SK-N-SH treated with all-trans-retinoic acid at 6 μM for 48 hours (cell line): ENCODE results near the gene BCAS4.

ENCODE experiments used
- ATAC-seq: fragments of 200-7000 bp; cut with Tn5 transposase; 3 replicates; pipeline ENCODE4 v1.9.1; 2020; ENCODE audit warnings: mild to moderate bottlenecking, moderate library complexity
- ARNTL ChIP-seq: fragments of 450-650 bp; formaldehyde crosslinking; IDR thresholded peaks from 2 replicates; pipeline ENCODE4 v1.5.0; 2020; ENCODE audit warnings: low read depth, mild to moderate bottlenecking, moderate library complexity, borderline replicate concordance
- CSDC2 ChIP-seq: fragments of 250-450 bp; sonication (Bioruptor Pico); IDR thresholded peaks from 2 replicates; pipeline ENCODE4 v1.5.0; 2020; ENCODE audit warnings: mild to moderate bottlenecking, moderate library complexity
- ESRRG ChIP-seq: fragments of 250-450 bp; sonication (Bioruptor Pico); IDR thresholded peaks from 2 replicates; pipeline ENCODE4 v1.6.1; 2021; ENCODE audit warnings: mild to moderate bottlenecking
- GLIS3 ChIP-seq: fragments of 250-450 bp; sonication (Bioruptor Pico); IDR thresholded peaks from 2 replicates; pipeline ENCODE4 v1.5.0; 2020; ENCODE audit warnings: mild to moderate bottlenecking, moderate library complexity
- ISL1 ChIP-seq: fragments of 250-450 bp; sonication (Bioruptor Pico); IDR thresholded peaks from 2 replicates; pipeline ENCODE4 v2.1.2; 2022; ENCODE audit warnings: mild to moderate bottlenecking, moderate library complexity
- OSR1 ChIP-seq: fragments of 250-450 bp; sonication (Bioruptor Pico); IDR thresholded peaks from 2 replicates; pipeline ENCODE4 v1.8.0; 2022; ENCODE audit warnings: moderate library complexity, mild to moderate bottlenecking, inconsistent platforms
- SNAI2 ChIP-seq: fragments of 250-450 bp; sonication (Bioruptor Pico); IDR thresholded peaks from 2 replicates; pipeline ENCODE4 v1.5.0; 2020; ENCODE audit warnings: mild to moderate bottlenecking, moderate library complexity
- TCF4 ChIP-seq: fragments of 250-450 bp; sonication (Bioruptor Pico); IDR thresholded peaks from 2 replicates; pipeline ENCODE4 v1.8.0; 2021; ENCODE audit warnings: mild to moderate bottlenecking, moderate library complexity, borderline replicate concordance
- TOX ChIP-seq: fragments of 250-450 bp; sonication (Bioruptor Pico); IDR thresholded peaks from 2 replicates; pipeline ENCODE4 v1.8.0; 2021; ENCODE audit warnings: mild to moderate bottlenecking, moderate library complexity, borderline replicate concordance
- ZC3H10 ChIP-seq: fragments of 250-450 bp; sonication (Bioruptor Pico); IDR thresholded peaks from 2 replicates; pipeline ENCODE4 v1.5.1; 2021; ENCODE audit warnings: mild to moderate bottlenecking, moderate library complexity
- ZFP3 ChIP-seq: fragments of 250-450 bp; sonication (Bioruptor Pico); IDR thresholded peaks from 2 replicates; pipeline ENCODE4 v1.5.0; 2020; ENCODE audit warnings: mild to moderate bottlenecking, moderate library complexity
- ZFP30 ChIP-seq: fragments of 450-650 bp; formaldehyde crosslinking; IDR thresholded peaks from 2 replicates; pipeline ENCODE4 v1.5.0; 2022; ENCODE audit warnings: mild to moderate bottlenecking, moderate library complexity
- ZNF565 ChIP-seq: fragments of 450-650 bp; formaldehyde crosslinking; conservative IDR thresholded peaks from 2 replicates; pipeline ENCODE4 v1.5.0; 2020; ENCODE audit warnings: low read depth, mild to moderate bottlenecking, moderate library complexity
- TF ChIP-seq, protein P1 (sequence below): fragments of 250-450 bp; sonication (Bioruptor Pico); IDR thresholded peaks from 2 replicates; pipeline ENCODE4 v1.8.0; 2021; ENCODE audit warnings: low read depth, mild to moderate bottlenecking, moderate library complexity, borderline replicate concordance
- TF ChIP-seq, protein P2 (sequence below): fragments of 250-450 bp; sonication (Bioruptor Pico); IDR thresholded peaks from 2 replicates; pipeline ENCODE4 v1.5.0; 2020; ENCODE audit warnings: mild to moderate bottlenecking, moderate library complexity
- TF ChIP-seq, protein P3 (sequence below): fragments of 250-450 bp; sonication (Bioruptor Pico); IDR thresholded peaks from 2 replicates; pipeline ENCODE4 v1.5.1; 2021; ENCODE audit warnings: mild to moderate bottlenecking, moderate library complexity
- TF ChIP-seq, protein P4 (sequence below): fragments of 250-450 bp; sonication (Bioruptor Pico); IDR thresholded peaks from 2 replicates; pipeline ENCODE4 v1.5.1; 2020; ENCODE audit warnings: low read depth, mild to moderate bottlenecking, moderate library complexity

Gene BCAS4

DNA sequence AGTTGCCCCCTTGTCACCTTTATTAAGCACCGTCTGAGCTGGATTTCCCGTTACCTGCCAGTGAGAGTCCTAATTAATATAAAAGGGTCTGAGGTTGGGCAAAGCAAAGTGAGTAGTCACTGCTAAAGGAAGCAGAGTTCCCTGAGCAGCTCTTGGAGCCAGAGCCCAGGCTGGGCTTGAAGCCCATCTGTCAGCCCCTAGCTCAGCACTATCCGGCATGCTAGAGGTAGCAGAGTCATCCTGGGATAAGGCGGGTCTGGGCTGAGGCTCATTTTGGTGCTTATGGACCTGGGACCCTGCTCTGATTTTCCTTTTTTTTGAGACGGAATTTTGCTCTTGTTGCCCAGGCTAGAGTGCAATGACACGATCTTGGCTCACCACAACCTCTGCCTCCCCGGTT is 90.2 kb downstream of the BCAS4 start:
- peak; percentile 22 for ATAC-seq

DNA sequence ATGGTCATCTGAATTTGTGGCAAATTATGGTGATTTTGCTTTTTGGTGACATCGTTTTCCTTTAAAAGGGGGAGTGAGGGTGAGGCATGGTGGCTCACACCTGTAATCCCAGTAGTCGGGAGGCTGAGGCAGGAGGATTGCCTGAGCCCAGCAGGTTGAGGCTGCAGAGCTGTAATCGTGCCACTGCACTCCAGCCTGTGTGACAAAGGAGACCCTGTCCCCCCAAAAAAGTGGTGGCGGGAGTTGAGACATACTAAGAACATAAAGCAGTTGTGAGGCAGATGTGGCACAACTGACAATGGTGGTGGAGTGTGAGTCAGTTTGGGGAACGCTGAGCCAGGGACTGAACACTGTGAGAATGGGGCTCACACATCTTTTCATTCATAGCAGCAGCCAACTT is 90.9 kb downstream of the BCAS4 start:
- ATAC-seq: peak; percentile 14; the same call in 1 of the 3 replicates
- TF ChIP-seq GLIS3 (CRISPR knock-in tag) (no peak), ESRRG (no peak), TOX (CRISPR knock-in tag) (no peak)
- TF ChIP-seq, protein P1, sequence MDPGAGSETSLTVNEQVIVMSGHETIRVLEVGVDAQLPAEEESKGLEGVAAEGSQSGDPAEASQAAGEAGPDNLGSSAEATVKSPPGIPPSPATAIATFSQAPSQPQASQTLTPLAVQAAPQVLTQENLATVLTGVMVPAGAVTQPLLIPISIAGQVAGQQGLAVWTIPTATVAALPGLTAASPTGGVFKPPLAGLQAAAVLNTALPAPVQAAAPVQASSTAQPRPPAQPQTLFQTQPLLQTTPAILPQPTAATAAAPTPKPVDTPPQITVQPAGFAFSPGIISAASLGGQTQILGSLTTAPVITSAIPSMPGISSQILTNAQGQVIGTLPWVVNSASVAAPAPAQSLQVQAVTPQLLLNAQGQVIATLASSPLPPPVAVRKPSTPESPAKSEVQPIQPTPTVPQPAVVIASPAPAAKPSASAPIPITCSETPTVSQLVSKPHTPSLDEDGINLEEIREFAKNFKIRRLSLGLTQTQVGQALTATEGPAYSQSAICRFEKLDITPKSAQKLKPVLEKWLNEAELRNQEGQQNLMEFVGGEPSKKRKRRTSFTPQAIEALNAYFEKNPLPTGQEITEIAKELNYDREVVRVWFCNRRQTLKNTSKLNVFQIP (CRISPR knock-in tag): no peak
- TF ChIP-seq, protein P2, sequence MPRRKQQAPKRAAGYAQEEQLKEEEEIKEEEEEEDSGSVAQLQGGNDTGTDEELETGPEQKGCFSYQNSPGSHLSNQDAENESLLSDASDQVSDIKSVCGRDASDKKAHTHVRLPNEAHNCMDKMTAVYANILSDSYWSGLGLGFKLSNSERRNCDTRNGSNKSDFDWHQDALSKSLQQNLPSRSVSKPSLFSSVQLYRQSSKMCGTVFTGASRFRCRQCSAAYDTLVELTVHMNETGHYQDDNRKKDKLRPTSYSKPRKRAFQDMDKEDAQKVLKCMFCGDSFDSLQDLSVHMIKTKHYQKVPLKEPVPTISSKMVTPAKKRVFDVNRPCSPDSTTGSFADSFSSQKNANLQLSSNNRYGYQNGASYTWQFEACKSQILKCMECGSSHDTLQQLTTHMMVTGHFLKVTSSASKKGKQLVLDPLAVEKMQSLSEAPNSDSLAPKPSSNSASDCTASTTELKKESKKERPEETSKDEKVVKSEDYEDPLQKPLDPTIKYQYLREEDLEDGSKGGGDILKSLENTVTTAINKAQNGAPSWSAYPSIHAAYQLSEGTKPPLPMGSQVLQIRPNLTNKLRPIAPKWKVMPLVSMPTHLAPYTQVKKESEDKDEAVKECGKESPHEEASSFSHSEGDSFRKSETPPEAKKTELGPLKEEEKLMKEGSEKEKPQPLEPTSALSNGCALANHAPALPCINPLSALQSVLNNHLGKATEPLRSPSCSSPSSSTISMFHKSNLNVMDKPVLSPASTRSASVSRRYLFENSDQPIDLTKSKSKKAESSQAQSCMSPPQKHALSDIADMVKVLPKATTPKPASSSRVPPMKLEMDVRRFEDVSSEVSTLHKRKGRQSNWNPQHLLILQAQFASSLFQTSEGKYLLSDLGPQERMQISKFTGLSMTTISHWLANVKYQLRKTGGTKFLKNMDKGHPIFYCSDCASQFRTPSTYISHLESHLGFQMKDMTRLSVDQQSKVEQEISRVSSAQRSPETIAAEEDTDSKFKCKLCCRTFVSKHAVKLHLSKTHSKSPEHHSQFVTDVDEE (CRISPR knock-in tag): no peak

More for the DNA sequence above, 90.2 kb downstream of the BCAS4 start:
- TF ChIP-seq, protein P3, sequence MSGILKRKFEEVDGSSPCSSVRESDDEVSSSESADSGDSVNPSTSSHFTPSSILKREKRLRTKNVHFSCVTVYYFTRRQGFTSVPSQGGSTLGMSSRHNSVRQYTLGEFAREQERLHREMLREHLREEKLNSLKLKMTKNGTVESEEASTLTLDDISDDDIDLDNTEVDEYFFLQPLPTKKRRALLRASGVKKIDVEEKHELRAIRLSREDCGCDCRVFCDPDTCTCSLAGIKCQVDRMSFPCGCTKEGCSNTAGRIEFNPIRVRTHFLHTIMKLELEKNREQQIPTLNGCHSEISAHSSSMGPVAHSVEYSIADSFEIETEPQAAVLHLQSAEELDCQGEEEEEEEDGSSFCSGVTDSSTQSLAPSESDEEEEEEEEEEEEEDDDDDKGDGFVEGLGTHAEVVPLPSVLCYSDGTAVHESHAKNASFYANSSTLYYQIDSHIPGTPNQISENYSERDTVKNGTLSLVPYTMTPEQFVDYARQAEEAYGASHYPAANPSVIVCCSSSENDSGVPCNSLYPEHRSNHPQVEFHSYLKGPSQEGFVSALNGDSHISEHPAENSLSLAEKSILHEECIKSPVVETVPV (CRISPR knock-in tag): no peak
- TF ChIP-seq TOX (CRISPR knock-in tag) (no peak), TCF4 (CRISPR knock-in tag) (no peak), ZFP30 (CRISPR knock-in tag) (no peak), OSR1 (CRISPR knock-in tag) (no peak), ZFP3 (CRISPR knock-in tag) (no peak), SNAI2 (no peak)
- TF ChIP-seq, protein P2 (CRISPR knock-in tag): no peak
- TF ChIP-seq, protein P4, sequence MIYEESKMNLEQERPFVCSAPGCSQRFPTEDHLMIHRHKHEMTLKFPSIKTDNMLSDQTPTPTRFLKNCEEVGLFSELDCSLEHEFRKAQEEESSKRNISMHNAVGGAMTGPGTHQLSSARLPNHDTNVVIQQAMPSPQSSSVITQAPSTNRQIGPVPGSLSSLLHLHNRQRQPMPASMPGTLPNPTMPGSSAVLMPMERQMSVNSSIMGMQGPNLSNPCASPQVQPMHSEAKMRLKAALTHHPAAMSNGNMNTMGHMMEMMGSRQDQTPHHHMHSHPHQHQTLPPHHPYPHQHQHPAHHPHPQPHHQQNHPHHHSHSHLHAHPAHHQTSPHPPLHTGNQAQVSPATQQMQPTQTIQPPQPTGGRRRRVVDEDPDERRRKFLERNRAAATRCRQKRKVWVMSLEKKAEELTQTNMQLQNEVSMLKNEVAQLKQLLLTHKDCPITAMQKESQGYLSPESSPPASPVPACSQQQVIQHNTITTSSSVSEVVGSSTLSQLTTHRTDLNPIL (CRISPR knock-in tag): no peak

DNA sequence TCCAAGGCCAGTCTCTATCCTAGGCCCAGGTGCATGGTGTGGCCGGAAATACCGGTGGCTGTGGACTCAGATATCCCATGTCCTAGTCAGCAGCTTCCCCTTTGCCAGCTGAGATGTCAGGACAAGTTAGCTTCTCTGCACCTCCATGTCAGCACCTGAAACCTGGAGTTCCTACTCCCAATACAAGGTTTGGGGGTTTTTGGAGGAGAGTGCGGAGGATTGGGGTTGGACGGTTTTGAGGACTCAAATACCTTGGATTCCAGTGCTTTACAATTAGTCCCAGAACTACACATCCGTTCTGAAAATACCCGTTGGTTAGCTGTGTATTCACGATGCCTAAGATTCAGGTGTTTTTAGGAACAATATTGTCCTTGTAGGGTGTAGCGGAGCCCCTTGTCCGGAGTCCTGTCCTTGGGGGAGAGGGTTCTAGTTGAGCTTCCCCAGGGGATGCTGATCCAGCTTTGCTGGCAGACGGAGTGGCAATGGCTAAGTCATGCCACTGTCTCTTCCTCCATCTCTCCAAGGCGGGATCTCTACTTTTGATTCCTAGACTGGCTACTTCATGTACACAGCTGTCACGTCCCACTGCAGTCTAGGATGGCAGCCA is 91.4 kb downstream of the BCAS4 start:
- no peak; the same call in 1 of the 3 replicates for ATAC-seq
- TF ChIP-seq, protein P4 (CRISPR knock-in tag): no peak

DNA sequence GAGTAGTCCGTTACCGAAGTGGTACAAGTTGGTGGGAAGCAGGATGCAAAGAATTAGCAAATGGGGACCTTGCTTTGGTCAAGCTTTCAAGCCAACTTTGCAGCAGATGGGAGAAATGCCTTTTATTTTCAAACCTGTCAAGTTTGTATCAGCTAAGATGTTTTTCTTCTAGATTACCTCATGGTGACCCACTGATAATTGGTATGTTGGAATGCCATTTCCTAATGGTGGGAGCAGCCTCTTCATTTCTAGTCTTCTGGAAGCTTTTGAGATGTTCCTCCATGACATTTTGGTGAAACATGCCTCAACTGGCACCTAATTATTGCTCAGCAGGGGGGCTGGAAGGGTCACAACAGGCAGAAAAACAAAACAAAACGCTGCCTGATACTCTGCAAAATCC is 92.7 kb downstream of the BCAS4 start:
- TF ChIP-seq ISL1 (CRISPR knock-in tag): no peak
- TF ChIP-seq CSDC2 (CRISPR knock-in tag): no peak
- no peak for TF ChIP-seq ARNTL (CRISPR knock-in tag)
- no peak for TF ChIP-seq ZC3H10 (CRISPR knock-in tag)
- TF ChIP-seq SNAI2: no peak
- no peak for TF ChIP-seq TOX (CRISPR knock-in tag)
- no peak for TF ChIP-seq ZNF565 (CRISPR knock-in tag)
- TF ChIP-seq, protein P4 (CRISPR knock-in tag): no peak
- no peak for TF ChIP-seq GLIS3 (CRISPR knock-in tag)
- TF ChIP-seq, protein P2 (CRISPR knock-in tag): no peak
- no peak for TF ChIP-seq OSR1 (CRISPR knock-in tag)
- no peak for ATAC-seq
